GM12891 (cell line): ENCODE data around the gene TRIO.

Experiments
- PAX5 ChIP-seq: IDR thresholded peaks from 2 replicates; pipeline ENCODE4 v1.6.1; 2011; ENCODE audit warnings: low read length, moderate library complexity, mild to moderate bottlenecking; ENCODE audit not compliant: insufficient read depth, severe bottlenecking
- POLR2A ChIP-seq: IDR thresholded peaks from 2 replicates; pipeline ENCODE4 v1.6.1; 2011; ENCODE audit warnings: low read depth, low read length, control low read depth
- TAF1 ChIP-seq: IDR thresholded peaks from 2 replicates; pipeline ENCODE4 v1.6.1; 2011; ENCODE audit warnings: low read depth, low read length, control low read depth

DNA sequence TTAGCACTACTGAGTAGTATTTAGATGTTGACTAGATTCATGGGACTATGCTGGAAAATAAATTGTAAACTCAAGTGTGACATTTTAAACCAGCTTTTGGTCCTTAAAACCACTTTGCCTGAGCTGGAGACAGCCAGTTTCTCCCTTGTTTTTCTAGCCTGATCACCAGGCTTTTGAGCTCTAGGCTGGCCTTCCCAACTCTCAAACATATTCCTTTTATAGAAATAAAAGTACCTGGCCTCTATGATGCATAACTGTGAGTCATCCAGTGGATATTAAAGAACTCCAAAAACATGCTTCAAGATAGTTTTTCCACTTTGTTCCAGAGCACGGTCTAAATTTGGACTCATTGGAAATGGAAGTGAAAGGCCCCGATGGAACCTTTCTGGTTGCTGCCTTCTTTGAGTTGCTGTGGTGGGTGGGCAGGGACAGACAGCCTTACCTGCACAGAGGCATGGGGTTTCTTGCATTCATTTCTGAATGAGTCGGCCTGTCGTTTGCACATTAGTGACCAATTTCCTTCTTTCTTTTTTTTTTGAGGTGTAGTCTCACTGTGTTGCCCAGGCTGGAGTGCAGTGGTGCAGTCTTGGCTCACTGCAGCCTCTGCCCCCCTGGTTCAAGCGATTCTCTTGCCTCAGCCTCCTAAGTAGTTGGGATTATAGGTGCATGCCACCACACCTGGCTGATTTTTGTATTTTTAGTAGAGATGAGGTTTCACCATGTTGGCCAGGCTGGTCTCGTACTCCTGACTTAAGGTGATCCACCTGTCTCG lies 43.1 kb downstream of the TRIO start:
- TF ChIP-seq POLR2A (no peak), TAF1 (no peak), PAX5 (no peak)
